Naive thymus-derived CD4-positive, alpha-beta T cell (primary cell): ENCODE measurements around the gene FBL. TPM values are rescaled to one million over a fixed set of nuclear protein-coding genes. Genes with fewer than 3 reads are reported as not detected.

ENCODE experiments used
- ATAC-seq: fragments of 150-1000 bp; cut with Tn5 transposase; 2 replicates; pipeline ENCODE4 v1.10.0; 2021; ENCODE audit warnings: mild to moderate bottlenecking, moderate library complexity
- CTCF ChIA-PET: fragments of 350-600 bp; sonication (Branson Sonifier 250); formaldehyde crosslinking; loops from one replicate; lab custom pipeline; 2021; ENCODE audit warnings: antibody characterized with exemption; lab: Charles Lee
- POLR2A ChIA-PET: fragments of 350-600 bp; sonication (Branson Sonifier 250); formaldehyde crosslinking; loops from one replicate; lab custom pipeline; 2021; ENCODE audit warnings: antibody characterized with exemption, inconsistent platforms; lab: Charles Lee
- DNase-seq, 9 donors: peaks; one replicate each; pipeline versions ENCODE4 v3.0.0 to v3.0.0-alpha.2; 2020 to 2022; ENCODE audit warnings: mixed read lengths in 1 of 9
- H3K27ac ChIP-seq: one replicate; pipeline ENCODE4 v1.7.0; 2013; ENCODE audit warnings: mild to moderate bottlenecking, low read depth, low read length, moderate library complexity
- H3K27me3 ChIP-seq, 2 donors: one replicate each; pipeline ENCODE4 v1.7.0; 2013; ENCODE audit warnings: low read length in 2 of 2, mild to moderate bottlenecking in 2 of 2, moderate library complexity in 2 of 2; ENCODE audit not compliant: control insufficient read depth in 2 of 2, insufficient read depth in 2 of 2
- H3K36me3 ChIP-seq, 3 experiments: 1 replicate in 2 of 3; 2 replicates in 1 of 3; pipeline ENCODE4 v1.7.0; 2013; ENCODE audit warnings: low read length in 3 of 3, mild to moderate bottlenecking in 3 of 3, moderate library complexity in 1 of 3; ENCODE audit not compliant: insufficient read depth in 3 of 3, control insufficient read depth in 2 of 3
- H3K4me1 ChIP-seq, 2 donors: one replicate each; pipeline ENCODE4 v1.7.0; 2013; ENCODE audit warnings: low read length in 2 of 2, mild to moderate bottlenecking in 2 of 2, moderate library complexity in 1 of 2; ENCODE audit not compliant: control insufficient read depth in 2 of 2, insufficient read depth in 2 of 2
- H3K4me3 ChIP-seq: 2 replicates; pipeline ENCODE4 v1.7.0; 2013; ENCODE audit warnings: mild to moderate bottlenecking, low read length
- H3K9me3 ChIP-seq, 3 experiments: 1 replicate in 2 of 3; 2 replicates in 1 of 3; pipeline ENCODE4 v1.7.0; 2013; ENCODE audit warnings: low read length in 3 of 3; ENCODE audit not compliant: control insufficient read depth in 2 of 3
- H3K27ac Mint-ChIP-seq, 9 donors: one replicate each; pipeline ENCODE4 v1.8.0; 2020 to 2022; ENCODE audit warnings: mixed read lengths in 9 of 9, mild to moderate bottlenecking in 8 of 9, moderate library complexity in 5 of 9, inconsistent platforms in 2 of 9
- H3K27me3 Mint-ChIP-seq, 5 donors: one replicate each; pipeline ENCODE4 v1.8.0; 2021 to 2022; ENCODE audit warnings: mixed read lengths in 5 of 5, mild to moderate bottlenecking in 1 of 5
- H3K36me3 Mint-ChIP-seq, 5 donors: one replicate each; pipeline ENCODE4 v1.8.0; 2020 to 2022; ENCODE audit warnings: mixed read lengths in 5 of 5, mild to moderate bottlenecking in 3 of 5, inconsistent platforms in 1 of 5
- H3K4me1 Mint-ChIP-seq, 7 donors: one replicate each; pipeline ENCODE4 v1.8.0; 2020 to 2022; ENCODE audit warnings: mixed read lengths in 7 of 7, mild to moderate bottlenecking in 3 of 7, inconsistent platforms in 1 of 7
- H3K4me3 Mint-ChIP-seq, 10 donors: one replicate each; pipeline ENCODE4 v1.8.0; 2020 to 2022; ENCODE audit warnings: mild to moderate bottlenecking in 10 of 10, mixed read lengths in 10 of 10, moderate library complexity in 6 of 10, inconsistent platforms in 2 of 10
- H3K9me3 Mint-ChIP-seq, 11 donors: one replicate each; pipeline ENCODE4 v1.8.0; 2020 to 2022; ENCODE audit warnings: mixed read lengths in 11 of 11, mild to moderate bottlenecking in 4 of 11, inconsistent platforms in 1 of 11, moderate library complexity in 1 of 11
- intact Hi-C, 2 donors: fragments of 100-400 bp; cut with micrococcal nuclease; formaldehyde crosslinking; loops; one replicate each; pipeline ENCODE4 v1.15.1; 2023
- polyA plus RNA-seq, 2 donors: library from polyadenylated mRNA; unstranded; fragments of 300-500 nt; fragmentation: Illumina TruSeq; gene quantifications; one replicate each; pipeline ENCODE4 v1.2.3, GENCODE V29; 2021
- total RNA-seq, 6 experiments: library from RNA in 5 of 6; stranded (reverse) in 5 of 6; gene quantifications; 1 replicate in 5 of 6; 2 replicates in 1 of 6; pipeline ENCODE4 v1.2.3 and lab custom pipeline; 2021 to 2026

Gene FBL
- total and polyA plus RNA-seq, 7 experiments from 2014 or later: 222 to 387 (median 359) TPM

GRCh38 chr19:39842693-39843435, 3.3 kb downstream of the FBL start:
- peak overlapping the region in 6 of 10 donors; percentile 28 to 66 (median 47) for H3K4me3 Mint-ChIP-seq
- H3K27me3 Mint-ChIP-seq: no peaks in the 10 kb centered on the region
- peak overlapping the region in 8 of 9 donors; percentile 2 to 86 (median 74) for H3K27ac Mint-ChIP-seq
- H3K4me1 ChIP-seq: peaks cover 13 to 43% of the 10 kb centered on the region in 2 donors
- ATAC-seq (no peak), DNase-seq (no peak)
- peaks cover 9 to 29% (median 10%) of the 10 kb centered on the region in 3 experiments for H3K36me3 ChIP-seq
- H3K4me1 Mint-ChIP-seq: peaks cover 39 to 62% (median 52%) of the 10 kb centered on the region in 7 donors
- ChIA-PET POLR2A (interaction anchor here (0.6 to 6.5 kb wide), 2 partner anchors 9 to 22 kb away, joined by 4 to 42 read pairs; partner anchors contain the start of gene DYRK1B), CTCF (interaction anchor here (0.7 to 5.6 kb wide), 12 partner anchors 9 to 292 kb away, joined by 3 to 41 read pairs (median 4); partner anchors contain the start of genes DYRK1B and PSMC4)
- H3K27ac ChIP-seq: no peak overlapping the region
- peaks cover 0 to 15% (median 7%) of the 10 kb centered on the region in 5 donors for H3K36me3 Mint-ChIP-seq
- no peaks in the 10 kb centered on the region for H3K27me3 ChIP-seq
- intact Hi-C loops: loop anchor here (1.0 to 5.0 kb wide), 2 partner anchors 169 to 406 kb away; partner anchors contain the start of gene RPS16 (in 1 of the 2)
- no peak overlapping the region for H3K4me3 ChIP-seq
- H3K9me3 Mint-ChIP-seq: no peaks in the 10 kb centered on the region
- H3K9me3 ChIP-seq: no peaks in the 10 kb centered on the region

- no peaks in the 10 kb centered on the region for H3K27me3 ChIP-seq
- Mint-ChIP-seq H3K27me3 (no peaks in the 10 kb centered on the region), H3K36me3 (peaks cover 4 to 27% (median 19%) of the 10 kb centered on the region in 5 donors), H3K4me1 (peaks cover 30 to 52% (median 41%) of the 10 kb centered on the region in 7 donors), H3K27ac (peak overlapping the region in 2 of 9 donors; percentile 32 to 61), H3K9me3 (no peaks in the 10 kb centered on the region), H3K4me3 (no peak overlapping the region)
- DNase-seq (no peak), ATAC-seq (no peak)
- H3K27ac ChIP-seq: no peak overlapping the region
- H3K4me3 ChIP-seq: no peak overlapping the region
- no peaks in the 10 kb centered on the region for H3K9me3 ChIP-seq
- ChIA-PET POLR2A (interaction anchor here (0.6 to 0.7 kb wide), 2 partner anchors 155 to 234 kb away, joined by 3 read pairs; no protein-coding TSS in a partner anchor), CTCF (interaction anchor here (5.6 kb wide), 1 partner anchor 49 kb away, joined by 41 read pairs; no protein-coding TSS in a partner anchor)
- intact Hi-C loops: loop anchor here in 1 of 2 donors (5.0 kb wide), 1 partner anchor 404 kb away; the partner anchor contains the start of gene RPS16
- peaks cover 16 to 46% (median 17%) of the 10 kb centered on the region in 3 experiments for H3K36me3 ChIP-seq
- peaks cover 7 to 34% of the 10 kb centered on the region in 2 donors for H3K4me1 ChIP-seq
These were observed 5.1 kb downstream of the FBL start for GRCh38 chr19:39841041-39841440.

GRCh38 chr19:39840492-39840891, 5.7 kb downstream of the FBL start:
- H3K27me3 Mint-ChIP-seq: no peaks in the 10 kb centered on the region
- Histone ChIP-seq H3K27me3 (no peaks in the 10 kb centered on the region), H3K4me3 (no peak overlapping the region), H3K4me1 (peaks cover 7 to 33% of the 10 kb centered on the region in 2 donors), H3K9me3 (no peaks in the 10 kb centered on the region), H3K27ac (no peak overlapping the region), H3K36me3 (peaks cover 16 to 46% (median 17%) of the 10 kb centered on the region in 3 experiments)
- H3K9me3 Mint-ChIP-seq: no peaks in the 10 kb centered on the region
- peak overlapping the region in 1 of 9 donors; percentile 83 for H3K27ac Mint-ChIP-seq
- peaks cover 4 to 27% (median 19%) of the 10 kb centered on the region in 5 donors for H3K36me3 Mint-ChIP-seq
- no peak overlapping the region for H3K4me3 Mint-ChIP-seq
- intact Hi-C loops: loop anchor here in 1 of 2 donors (5.0 kb wide), 1 partner anchor 403 kb away; the partner anchor contains the start of gene RPS16
- ChIA-PET POLR2A (no interaction called here), CTCF (interaction anchor here (5.6 kb wide), 1 partner anchor 49 kb away, joined by 41 read pairs; no protein-coding TSS in a partner anchor)
- ATAC-seq (no peak), DNase-seq (no peak)
- peaks cover 30 to 47% (median 38%) of the 10 kb centered on the region in 7 donors for H3K4me1 Mint-ChIP-seq

GRCh38 chr19:39839678-39840327, 6.4 kb downstream of the FBL start:
- Mint-ChIP-seq H3K36me3 (peaks cover 4 to 27% (median 19%) of the 10 kb centered on the region in 5 donors), H3K4me3 (no peak overlapping the region), H3K27ac (peak overlapping the region in 1 of 9 donors; percentile 17), H3K9me3 (no peaks in the 10 kb centered on the region), H3K27me3 (no peaks in the 10 kb centered on the region), H3K4me1 (peaks cover 25 to 40% (median 32%) of the 10 kb centered on the region in 7 donors)
- H3K9me3 ChIP-seq: no peaks in the 10 kb centered on the region
- intact Hi-C loops: loop anchor here (5.0 to 10.0 kb wide), 2 partner anchors 403 to 905 kb away; partner anchors contain the start of genes MRPS12 (in 1 of the 2), RPS16 (in 1 of the 2) and SARS2 (in 1 of the 2)
- no peak for ATAC-seq
- no peak overlapping the region for H3K4me3 ChIP-seq
- ChIA-PET POLR2A (no interaction called here), CTCF (no interaction called here)
- peaks cover 17 to 50% (median 19%) of the 10 kb centered on the region in 3 experiments for H3K36me3 ChIP-seq
- H3K27me3 ChIP-seq: no peaks in the 10 kb centered on the region
- no peak overlapping the region for H3K27ac ChIP-seq
- H3K4me1 ChIP-seq: peaks cover 6 to 26% of the 10 kb centered on the region in 2 donors
- no peak for DNase-seq

DNA sequence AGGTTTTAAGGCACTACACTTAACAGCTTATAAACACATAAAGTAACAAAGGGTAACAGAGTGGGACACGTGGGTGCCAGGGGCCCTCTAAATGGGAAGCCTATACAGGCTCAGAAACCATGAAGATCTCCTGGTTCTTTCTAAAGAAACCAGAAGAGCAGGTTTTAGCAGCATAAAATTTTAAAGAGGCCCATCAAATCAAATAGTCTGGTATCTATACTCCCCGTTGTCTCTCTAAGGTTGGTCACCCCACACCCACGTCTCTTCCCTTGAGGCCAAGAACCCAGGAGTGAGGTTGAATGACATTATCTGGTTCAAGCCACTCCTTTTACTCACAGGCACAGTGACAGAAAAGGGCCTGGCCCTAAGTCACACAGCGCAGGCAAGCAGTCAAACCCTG, 7.6 kb downstream of the FBL start:
- Histone ChIP-seq H3K36me3 (peaks cover 17 to 59% (median 21%) of the 10 kb centered on the region in 3 experiments), H3K27me3 (no peaks in the 10 kb centered on the region), H3K4me1 (peaks cover 6 to 19% of the 10 kb centered on the region in 2 donors), H3K27ac (no peak overlapping the region), H3K4me3 (no peak overlapping the region), H3K9me3 (no peaks in the 10 kb centered on the region)
- POLR2A ChIA-PET: interaction anchor here (1.0 kb wide), 1 partner anchor 8 kb away, joined by 5 read pairs; no protein-coding TSS in a partner anchor
- Mint-ChIP-seq H3K27ac (peak overlapping the region in 2 of 9 donors; percentile 9 to 68), H3K27me3 (no peaks in the 10 kb centered on the region), H3K9me3 (no peaks in the 10 kb centered on the region), H3K36me3 (peaks cover 8 to 33% (median 24%) of the 10 kb centered on the region in 5 donors), H3K4me1 (peaks cover 19 to 37% (median 29%) of the 10 kb centered on the region in 7 donors), H3K4me3 (no peak overlapping the region)
- ATAC-seq: no peak
- CTCF ChIA-PET: interaction anchor here (1.2 kb wide), 1 partner anchor 132 kb away, joined by 3 read pairs; the partner anchor contains the start of gene PSMC4
- no peak for DNase-seq
- intact Hi-C loops: loop anchor here in 1 of 2 donors (10.0 kb wide), 1 partner anchor 904 kb away; the partner anchor contains the start of genes MRPS12 and SARS2
